ENCODE data around the gene DFFA. TPM values are rescaled to one million over a fixed set of nuclear protein-coding genes. Genes with fewer than 3 reads are reported as not detected.
"Not testable (repeated sequence)": the region's sequence is repeated elsewhere in the genome, so short reads cannot be mapped to it uniquely, and the experiment has no call there.

Gene DFFA
- total RNA-seq, 1 donor from 2014 or later, result 52.9 TPM

DNA sequence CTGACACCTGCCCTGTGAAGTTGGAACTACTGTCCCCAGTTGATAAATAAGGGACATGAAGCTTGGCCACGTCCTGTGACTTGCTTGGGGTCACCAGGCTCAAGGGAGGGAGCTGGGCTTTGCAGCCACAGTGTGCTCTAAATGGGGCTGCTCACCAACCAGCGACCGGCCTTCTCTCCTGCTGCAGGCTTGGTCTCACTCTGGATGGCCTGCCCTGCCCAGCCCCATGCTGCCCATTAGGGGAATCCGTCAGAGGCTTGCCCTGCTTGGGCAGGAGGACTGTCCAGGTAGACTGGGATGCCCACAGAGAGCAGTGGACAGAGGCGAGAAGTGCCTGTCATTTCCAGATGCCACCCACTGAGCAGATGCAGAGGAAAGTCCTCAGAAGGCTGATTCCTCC lies 43.3 kb downstream of the DFFA start:
- intact Hi-C loops (cut with micrococcal nuclease), result loop anchor here (1.0 to 2.0 kb wide), 5 partner anchors 52 to 554 kb away; partner anchors contain the start of genes LZIC and NMNAT1
- Mint-ChIP-seq H3K27ac (no peak overlapping the region), H3K4me3 (ENCODE audit: low read depth) (peak overlapping the region; percentile 94), H3K9me3 (no peaks in the 10 kb centered on the region), H3K4me1 (ENCODE audit: low read depth) (peaks cover 24% of the 10 kb centered on the region), H3K27me3 (ENCODE audit: low read depth) (no peaks in the 10 kb centered on the region), H3K36me3 (ENCODE audit: low read depth) (no peaks in the 10 kb centered on the region)
- no peak for DNase-seq (ENCODE audit: low spot score)

DNA sequence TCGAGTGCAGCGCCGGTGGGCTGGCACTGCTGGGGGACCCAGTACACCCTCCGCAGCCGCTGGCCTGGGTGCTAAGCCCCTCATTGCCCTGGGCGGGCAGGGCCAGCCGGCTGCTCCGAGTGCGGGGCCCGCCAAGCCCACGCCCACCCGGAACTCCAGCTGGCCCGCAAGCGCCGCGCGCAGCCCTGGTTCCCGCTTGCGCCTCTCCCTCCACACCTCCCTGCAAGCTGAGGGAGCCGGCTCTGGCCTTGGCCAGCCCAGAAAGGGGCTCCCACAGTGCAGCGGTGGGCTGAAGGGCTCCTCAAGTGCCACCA lies 45.8 kb downstream of the DFFA start:
- not testable (repeated sequence) for H3K9me3 Mint-ChIP-seq; H3K27me3 Mint-ChIP-seq (ENCODE audit: low read depth)
- H3K4me1 Mint-ChIP-seq (ENCODE audit: low read depth), result peaks cover 21% of the 10 kb centered on the region

DNA sequence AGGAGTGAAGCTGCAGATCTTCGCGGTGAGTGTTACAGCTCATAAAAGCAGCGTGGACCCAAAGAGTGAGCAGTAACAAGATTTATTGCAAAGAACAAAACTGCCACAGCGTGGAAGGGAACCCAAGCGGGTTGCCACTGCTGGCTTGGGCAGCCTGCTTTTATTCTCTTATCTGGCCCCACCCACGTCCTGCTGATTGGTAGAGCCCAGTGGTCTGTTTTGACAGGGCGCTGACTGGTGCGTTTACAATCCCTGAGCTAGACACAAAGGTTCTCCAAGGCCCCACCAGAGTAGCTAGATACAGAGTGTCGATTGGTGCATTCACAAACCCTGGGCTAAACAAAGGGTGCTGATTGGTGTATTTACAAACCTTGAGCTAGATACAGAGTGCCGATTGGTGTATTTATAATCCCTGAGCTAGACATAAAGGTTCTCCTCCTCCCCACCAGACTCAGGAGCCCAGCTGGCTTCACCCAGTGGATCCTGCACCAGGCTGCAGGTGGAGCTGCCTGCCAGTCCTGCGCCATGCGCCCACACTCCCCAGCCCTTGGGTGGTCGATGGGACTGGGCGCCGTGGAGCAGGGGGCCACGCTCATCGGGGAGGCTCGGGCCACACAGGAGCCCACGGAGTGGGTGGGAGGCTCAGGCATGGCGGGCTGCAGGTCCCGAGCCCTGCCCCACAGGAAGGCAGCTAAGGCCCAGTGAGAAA lies 46.3 kb downstream of the DFFA start:
- H3K27me3 Mint-ChIP-seq (ENCODE audit: low read depth); H3K9me3 Mint-ChIP-seq; H3K27ac Mint-ChIP-seq; H3K36me3 Mint-ChIP-seq (ENCODE audit: low read depth); intact Hi-C loops (cut with micrococcal nuclease); H3K4me3 Mint-ChIP-seq (ENCODE audit: low read depth); DNase-seq (ENCODE audit: low spot score): not testable (repeated sequence)
- H3K4me1 Mint-ChIP-seq (ENCODE audit: low read depth), result peaks cover 17% of the 10 kb centered on the region

More for the DNA sequence above, 45.8 kb downstream of the DFFA start:
- H3K27ac Mint-ChIP-seq; H3K4me3 Mint-ChIP-seq (ENCODE audit: low read depth); DNase-seq (ENCODE audit: low spot score); intact Hi-C loops (cut with micrococcal nuclease); H3K36me3 Mint-ChIP-seq (ENCODE audit: low read depth): not testable (repeated sequence)

DNA sequence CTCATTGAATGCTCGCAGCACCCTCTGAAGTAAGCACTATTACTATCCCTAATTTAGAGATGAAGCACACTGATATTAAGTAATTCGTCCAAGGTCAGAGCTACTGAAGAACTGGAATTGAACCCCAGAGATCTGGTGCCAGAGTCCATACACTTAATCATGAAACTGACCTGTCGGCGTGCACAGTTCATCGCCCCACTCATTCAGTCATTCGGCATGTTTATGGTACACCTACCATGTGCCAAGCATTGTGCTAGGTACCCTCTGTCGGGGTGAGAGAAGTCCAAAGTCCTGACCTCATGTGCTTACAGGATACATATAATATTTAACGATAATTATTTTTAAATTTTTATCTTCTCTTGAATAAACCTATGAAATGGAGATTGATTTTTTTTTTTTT lies 47.7 kb downstream of the DFFA start:
- no peaks in the 10 kb centered on the region for H3K9me3 Mint-ChIP-seq
- intact Hi-C loops (cut with micrococcal nuclease), result no loop called here

DNA sequence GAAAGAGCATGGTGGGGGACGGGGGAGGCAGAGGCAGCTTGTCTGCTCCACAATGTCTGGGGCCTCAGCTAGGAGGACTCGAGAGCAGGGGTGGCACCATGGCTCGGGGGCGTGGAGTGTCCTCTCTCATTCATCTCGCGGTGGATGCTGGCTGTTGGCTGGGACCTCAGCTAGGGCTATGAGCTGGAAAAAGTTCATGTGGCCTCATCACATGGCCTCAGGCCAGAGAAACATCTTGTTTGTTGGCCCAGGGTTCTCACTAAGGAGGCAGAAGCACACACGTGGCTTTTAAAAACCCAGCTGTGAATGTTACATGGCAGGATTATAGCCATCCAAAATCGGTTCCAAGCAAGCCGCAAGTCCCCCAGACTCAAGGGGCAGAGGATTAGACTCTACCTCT lies 48.3 kb downstream of the DFFA start:
- no peak overlapping the region for H3K4me3 Mint-ChIP-seq (ENCODE audit: low read depth)
- intact Hi-C loops (cut with micrococcal nuclease), result no loop called here
- H3K4me1 Mint-ChIP-seq (ENCODE audit: low read depth), result peaks cover 8% of the 10 kb centered on the region
- peaks cover 22% of the 10 kb centered on the region for H3K36me3 Mint-ChIP-seq (ENCODE audit: low read depth)
- DNase-seq (ENCODE audit: low spot score), result no peak
- H3K9me3 Mint-ChIP-seq, result no peaks in the 10 kb centered on the region
- no peak overlapping the region for H3K27ac Mint-ChIP-seq
- H3K27me3 Mint-ChIP-seq (ENCODE audit: low read depth), result no peaks in the 10 kb centered on the region

More for the DNA sequence above, 47.7 kb downstream of the DFFA start:
- no peak for DNase-seq (ENCODE audit: low spot score)
- H3K27ac Mint-ChIP-seq, result no peak overlapping the region
- H3K27me3 Mint-ChIP-seq (ENCODE audit: low read depth), result no peaks in the 10 kb centered on the region
- H3K36me3 Mint-ChIP-seq (ENCODE audit: low read depth), result peaks cover 16% of the 10 kb centered on the region
- peaks cover 9% of the 10 kb centered on the region for H3K4me1 Mint-ChIP-seq (ENCODE audit: low read depth)
- no peak overlapping the region for H3K4me3 Mint-ChIP-seq (ENCODE audit: low read depth)

DNA sequence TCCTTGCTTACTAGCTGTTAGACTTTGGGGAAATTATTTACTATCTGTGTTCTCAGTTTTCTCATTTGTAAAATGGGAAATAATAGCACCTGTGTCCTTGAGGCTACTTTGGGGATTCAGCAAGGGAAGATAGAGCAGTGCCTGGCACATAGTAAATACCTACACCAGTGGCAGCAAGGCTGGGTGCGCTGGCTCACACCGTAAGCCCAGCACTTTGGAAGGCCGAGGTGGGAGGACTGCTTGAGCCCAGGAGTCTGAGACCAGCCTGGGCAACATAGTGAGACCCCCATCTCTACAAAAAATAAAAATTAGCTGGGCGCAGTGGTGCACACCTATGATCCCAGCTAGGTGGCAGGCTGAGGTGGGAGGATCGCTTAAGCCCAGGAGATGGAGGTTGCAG lies 50.7 kb downstream of the DFFA start:
- Mint-ChIP-seq H3K4me3 (ENCODE audit: low read depth) (no peak overlapping the region), H3K9me3 (no peaks in the 10 kb centered on the region), H3K36me3 (ENCODE audit: low read depth) (peaks cover 42% of the 10 kb centered on the region), H3K27ac (no peak overlapping the region), H3K27me3 (ENCODE audit: low read depth) (no peaks in the 10 kb centered on the region), H3K4me1 (ENCODE audit: low read depth) (no peaks in the 10 kb centered on the region)
- intact Hi-C loops (cut with micrococcal nuclease), result no loop called here
- DNase-seq (ENCODE audit: low spot score), result no peak

DNA sequence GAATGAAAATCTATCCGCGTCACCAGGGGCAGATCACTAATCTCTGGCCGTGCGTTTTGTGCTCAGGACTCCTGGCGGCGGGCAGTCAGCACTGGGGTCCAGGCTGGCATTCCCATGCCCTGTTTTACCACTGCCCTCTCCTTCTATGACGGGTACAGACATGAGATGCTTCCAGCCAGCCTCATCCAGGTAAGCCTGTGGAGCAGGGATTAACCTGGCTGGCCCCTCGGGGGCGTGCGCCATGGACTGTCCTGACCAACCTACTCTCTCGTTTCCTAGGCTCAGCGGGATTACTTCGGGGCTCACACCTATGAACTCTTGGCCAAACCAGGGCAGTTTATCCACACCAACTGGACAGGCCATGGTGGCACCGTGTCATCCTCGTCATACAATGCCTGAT lies 53.0 kb downstream of the DFFA start:
- DNase-seq (ENCODE audit: low spot score), result no peak
- Mint-ChIP-seq H3K9me3 (no peaks in the 10 kb centered on the region), H3K27me3 (ENCODE audit: low read depth) (no peaks in the 10 kb centered on the region), H3K36me3 (ENCODE audit: low read depth) (peaks cover 59% of the 10 kb centered on the region), H3K27ac (no peak overlapping the region), H3K4me1 (ENCODE audit: low read depth) (peaks cover 8% of the 10 kb centered on the region), H3K4me3 (ENCODE audit: low read depth) (no peak overlapping the region)
- intact Hi-C loops (cut with micrococcal nuclease), result no loop called here

DNA sequence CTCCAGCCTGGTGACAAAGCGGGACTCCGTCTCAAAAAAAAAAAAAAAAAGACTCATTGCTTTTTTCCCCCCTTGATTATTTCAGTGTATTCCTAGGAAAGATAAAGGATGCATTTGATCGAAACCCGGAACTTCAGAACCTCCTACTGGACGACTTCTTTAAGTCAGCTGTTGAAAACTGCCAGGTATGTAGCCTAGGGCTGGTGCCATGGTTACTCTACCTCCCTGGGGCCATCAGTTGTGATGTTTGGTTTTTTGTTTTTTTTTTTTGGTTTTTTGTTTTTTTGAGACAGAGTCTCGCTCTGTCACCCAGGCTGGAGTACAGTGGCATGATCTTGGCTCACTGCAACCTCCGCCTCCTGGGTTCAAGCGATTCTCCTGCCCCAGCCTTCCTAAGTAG lies 53.6 kb downstream of the DFFA start:
- H3K9me3 Mint-ChIP-seq; DNase-seq (ENCODE audit: low spot score); H3K27ac Mint-ChIP-seq; H3K4me3 Mint-ChIP-seq (ENCODE audit: low read depth); intact Hi-C loops (cut with micrococcal nuclease); H3K27me3 Mint-ChIP-seq (ENCODE audit: low read depth); H3K4me1 Mint-ChIP-seq (ENCODE audit: low read depth): not testable (repeated sequence)
- H3K36me3 Mint-ChIP-seq (ENCODE audit: low read depth), result peaks cover 65% of the 10 kb centered on the region

DNA sequence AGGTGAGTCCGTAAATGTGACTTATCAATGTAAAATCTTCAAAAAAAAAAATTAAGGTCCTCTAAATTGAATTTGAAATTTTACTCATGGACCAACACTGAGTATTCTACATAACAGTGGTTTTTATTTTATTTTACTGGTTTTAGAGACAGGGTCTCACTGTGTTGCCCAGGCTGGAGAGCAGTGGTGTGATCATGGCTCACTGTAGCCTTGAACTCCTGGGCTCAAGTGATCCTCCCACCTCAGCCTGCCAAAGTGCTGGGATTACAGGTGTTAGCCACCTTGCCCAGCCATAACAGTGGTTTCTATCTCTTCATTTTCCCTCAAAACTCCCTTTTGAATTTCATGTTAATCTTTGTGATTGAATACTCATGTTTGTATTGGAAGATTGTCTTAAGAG lies 56.4 kb downstream of the DFFA start:
- peaks cover 87% of the 10 kb centered on the region for H3K36me3 Mint-ChIP-seq (ENCODE audit: low read depth)
- DNase-seq (ENCODE audit: low spot score); H3K27ac Mint-ChIP-seq; H3K4me3 Mint-ChIP-seq (ENCODE audit: low read depth); H3K4me1 Mint-ChIP-seq (ENCODE audit: low read depth); intact Hi-C loops (cut with micrococcal nuclease); H3K9me3 Mint-ChIP-seq; H3K27me3 Mint-ChIP-seq (ENCODE audit: low read depth): not testable (repeated sequence)

DNA sequence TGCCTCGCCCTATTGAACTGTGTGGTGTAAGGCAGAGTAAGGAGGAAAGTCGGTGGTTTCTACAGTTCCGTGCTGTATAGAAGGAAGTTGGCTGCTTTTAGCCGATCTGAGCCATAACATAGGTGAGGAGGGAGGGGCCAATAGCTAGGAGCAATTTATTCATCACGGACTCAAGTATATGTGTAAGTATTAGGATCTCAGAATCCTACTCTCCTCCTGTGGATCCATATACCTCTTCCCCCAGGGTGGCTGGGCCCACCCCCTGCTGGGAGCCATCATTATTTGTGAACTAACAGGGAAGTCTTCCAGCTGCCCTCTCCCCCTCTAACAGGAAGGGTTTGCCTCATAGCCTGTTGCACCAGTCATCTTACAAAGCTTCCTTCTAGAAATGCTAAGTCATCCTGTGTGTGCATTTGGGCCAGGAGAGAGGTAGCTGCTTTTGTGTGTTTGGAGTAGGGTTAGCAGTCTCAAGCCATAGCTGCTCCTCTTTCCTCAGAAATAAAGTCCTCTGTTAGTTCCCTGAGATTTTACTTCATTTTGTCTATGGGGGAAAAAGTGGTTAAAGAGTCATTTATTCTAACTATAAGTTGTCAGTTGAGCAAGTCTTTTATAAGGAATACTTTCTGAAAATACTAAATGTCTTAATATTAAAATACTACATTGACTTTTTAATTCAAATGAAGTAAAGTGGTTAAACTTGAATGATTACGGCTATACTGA lies 57.0 kb downstream of the DFFA start:
- intact Hi-C loops (cut with micrococcal nuclease), result no loop called here
- Mint-ChIP-seq H3K36me3 (ENCODE audit: low read depth) (peaks cover 84% of the 10 kb centered on the region), H3K27ac (peak overlapping the region; percentile 77), H3K4me3 (ENCODE audit: low read depth) (no peak overlapping the region), H3K4me1 (ENCODE audit: low read depth) (peaks cover 10% of the 10 kb centered on the region), H3K9me3 (no peaks in the 10 kb centered on the region), H3K27me3 (ENCODE audit: low read depth) (no peaks in the 10 kb centered on the region)
- DNase-seq (ENCODE audit: low spot score), result no peak

DNA sequence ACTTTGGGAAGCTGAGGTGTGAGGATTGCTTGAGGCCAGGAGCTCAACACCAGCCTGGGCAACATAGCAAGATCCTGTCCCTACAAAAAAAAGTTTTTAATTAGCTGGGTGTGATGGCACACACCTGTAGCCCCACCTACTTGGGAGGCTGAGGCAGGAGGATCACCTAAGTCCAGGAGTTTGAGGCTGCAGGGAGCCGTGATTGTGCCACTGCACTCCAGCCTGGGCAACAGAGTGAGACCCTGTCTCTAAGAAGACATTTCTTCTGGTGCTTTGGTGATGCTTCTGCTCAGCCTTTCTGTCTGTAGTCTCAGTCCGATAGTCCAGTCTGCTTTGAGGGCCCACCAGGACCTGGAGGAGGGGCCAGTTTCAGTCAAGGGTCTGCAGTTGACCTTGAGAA lies 65.1 kb downstream of the DFFA start:
- intact Hi-C loops (cut with micrococcal nuclease), result no loop called here
- DNase-seq (ENCODE audit: low spot score), result no peak
- no peak overlapping the region for H3K27ac Mint-ChIP-seq
- H3K27me3 Mint-ChIP-seq (ENCODE audit: low read depth), result no peaks in the 10 kb centered on the region
- H3K9me3 Mint-ChIP-seq, result no peaks in the 10 kb centered on the region
- no peak overlapping the region for H3K4me3 Mint-ChIP-seq (ENCODE audit: low read depth)
- peaks cover 72% of the 10 kb centered on the region for H3K36me3 Mint-ChIP-seq (ENCODE audit: low read depth)
- H3K4me1 Mint-ChIP-seq (ENCODE audit: low read depth), result peaks cover 4% of the 10 kb centered on the region

All from activated T-helper 2 cell treated with anti-CD3 and anti-CD28 coated beads, Interferon-gamma antibody, Interleukin-2, Interleukin-4, amounts not matched to agents 10 μg/mL and 5 μg/mL and 100 μg/mL, durations not matched to agents 14 hours and 24 hours and 36 hours (primary cell).